Measurements from ENCODE around the gene HCN1. TPM values are rescaled to one million over a fixed set of nuclear protein-coding genes. Genes with fewer than 3 reads are reported as not detected.
A peak's percentile ranks its signal among the peaks of the same experiment; 100 is the strongest.
"Not testable (repeated sequence)": the region's sequence is repeated elsewhere in the genome, so short reads cannot be mapped to it uniquely, and the experiment has no call there.

Gene HCN1
- total RNA-seq, 2 experiments from 2014 or later = not detected

DNA sequence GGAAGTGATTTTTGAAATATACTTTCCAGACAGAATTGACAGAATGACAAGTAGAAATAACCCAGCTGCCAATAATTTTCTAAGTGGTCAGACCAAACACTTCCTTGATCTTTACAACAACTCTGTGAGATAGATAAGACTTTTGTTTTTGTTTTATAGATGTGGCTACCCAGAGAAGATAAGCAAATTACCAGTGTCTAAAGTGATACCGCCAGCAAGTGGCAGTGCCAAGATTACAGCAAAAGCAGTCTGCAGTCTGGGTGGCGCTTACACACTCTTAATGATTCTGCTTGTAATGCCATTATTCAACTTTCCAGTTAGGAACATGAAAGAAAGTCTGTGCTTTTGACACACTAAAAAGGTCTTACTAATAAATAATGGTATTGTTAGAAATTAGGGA, 92.1 kb downstream of the HCN1 start:
- Mint-ChIP-seq H3K4me1 (no peaks in the 10 kb centered on the region), H3K27me3 (no peaks in the 10 kb centered on the region), H3K36me3 (ENCODE audit: low read depth) (no peaks in the 10 kb centered on the region), H3K9me3 (ENCODE audit: low read depth) (peaks cover 12% of the 10 kb centered on the region), H3K4me3 (no peak overlapping the region), H3K27ac (no peak overlapping the region)
- ChIA-PET CTCF (no interaction called here), POLR2A (no interaction called here)
- ATAC-seq (no peak), DNase-seq (no peak)
- intact Hi-C loops (cut with DNase I, micrococcal nuclease) = no loop called here

- ChIA-PET CTCF (no interaction called here), POLR2A (no interaction called here)
- no peak overlapping the region for H3K27ac Mint-ChIP-seq
- peaks cover 10% of the 10 kb centered on the region for H3K9me3 Mint-ChIP-seq (ENCODE audit: low read depth)
- H3K27me3 Mint-ChIP-seq = no peaks in the 10 kb centered on the region
- DNase-seq (no peak), ATAC-seq (no peak)
- H3K36me3 Mint-ChIP-seq (ENCODE audit: low read depth) = no peaks in the 10 kb centered on the region
- intact Hi-C loops (cut with DNase I, micrococcal nuclease) = no loop called here
- no peaks in the 10 kb centered on the region for H3K4me1 Mint-ChIP-seq
- no peak overlapping the region for H3K4me3 Mint-ChIP-seq
These were observed 94.8 kb downstream of the HCN1 start for GRCh38 chr5:45601424-45601823.

DNA sequence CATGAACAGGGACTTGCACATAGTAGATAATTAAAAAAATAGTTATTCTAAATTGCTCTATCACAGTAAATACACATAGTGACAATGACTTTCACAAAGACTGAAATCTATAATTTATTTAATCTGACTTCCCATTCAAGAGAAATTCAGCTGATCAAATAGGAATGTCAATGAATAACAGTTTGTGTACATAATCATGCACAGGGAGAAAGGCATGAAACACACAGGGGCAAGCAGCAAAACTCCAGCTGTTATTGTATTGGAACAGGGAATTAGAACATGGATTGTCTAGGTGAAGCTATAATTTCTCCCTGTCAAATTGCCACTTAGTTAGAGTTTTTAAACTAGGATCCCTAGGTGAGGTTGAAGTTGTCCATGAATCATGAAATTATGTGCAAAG, 99.9 kb downstream of the HCN1 start:
- DNase-seq (no peak), ATAC-seq (no peak)
- Mint-ChIP-seq H3K36me3 (ENCODE audit: low read depth) (no peaks in the 10 kb centered on the region), H3K4me1 (no peaks in the 10 kb centered on the region), H3K27me3 (no peaks in the 10 kb centered on the region), H3K4me3 (no peak overlapping the region), H3K27ac (no peak overlapping the region), H3K9me3 (ENCODE audit: low read depth) (peaks cover 11% of the 10 kb centered on the region)
- intact Hi-C loops (cut with DNase I, micrococcal nuclease) = no loop called here
- POLR2A ChIA-PET = no interaction called here
- CTCF ChIA-PET = no interaction called here

GRCh38 chr5:45586001-45586400, 110.2 kb downstream of the HCN1 start:
- intact Hi-C loops (cut with DNase I, micrococcal nuclease); POLR2A ChIA-PET; H3K27me3 Mint-ChIP-seq; CTCF ChIA-PET; DNase-seq; ATAC-seq; H3K4me1 Mint-ChIP-seq; H3K36me3 Mint-ChIP-seq (ENCODE audit: low read depth); H3K27ac Mint-ChIP-seq; H3K4me3 Mint-ChIP-seq: not testable (repeated sequence)
- peaks cover 18% of the 10 kb centered on the region for H3K9me3 Mint-ChIP-seq (ENCODE audit: low read depth)

- Mint-ChIP-seq H3K4me1 (no peaks in the 10 kb centered on the region), H3K27me3 (no peaks in the 10 kb centered on the region), H3K27ac (no peak overlapping the region), H3K36me3 (ENCODE audit: low read depth) (no peaks in the 10 kb centered on the region), H3K4me3 (no peak overlapping the region), H3K9me3 (ENCODE audit: low read depth) (peaks cover 20% of the 10 kb centered on the region)
- ChIA-PET POLR2A (no interaction called here), CTCF (no interaction called here)
- ATAC-seq (no peak), DNase-seq (no peak)
- intact Hi-C loops (cut with DNase I, micrococcal nuclease) = no loop called here
These were observed 117.9 kb downstream of the HCN1 start for GRCh38 chr5:45578270-45578669.

DNA sequence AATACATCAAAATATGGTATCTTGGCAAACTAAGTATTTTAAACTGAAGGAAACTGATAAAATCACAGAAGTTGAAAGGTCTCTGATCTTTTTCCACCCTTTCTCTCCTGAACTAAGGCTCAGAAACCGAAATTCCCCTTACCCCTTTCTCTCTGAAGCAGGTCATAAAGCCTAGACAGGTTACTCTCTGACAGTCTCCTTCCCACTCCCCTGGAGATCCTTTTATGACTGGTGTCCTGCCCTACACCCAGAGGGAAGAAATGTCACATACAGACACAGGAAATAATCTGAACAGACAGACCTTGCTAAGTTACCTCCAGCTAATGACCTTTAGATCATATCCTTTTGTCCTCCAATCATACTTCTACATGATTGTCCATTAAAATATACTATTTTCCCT, 127.4 kb downstream of the HCN1 start:
- ATAC-seq (no peak), DNase-seq (no peak)
- intact Hi-C loops (cut with DNase I, micrococcal nuclease) = no loop called here
- ChIA-PET CTCF (no interaction called here), POLR2A (no interaction called here)
- Mint-ChIP-seq H3K4me1 (no peaks in the 10 kb centered on the region), H3K27me3 (no peaks in the 10 kb centered on the region), H3K9me3 (ENCODE audit: low read depth) (peaks cover 10% of the 10 kb centered on the region), H3K27ac (no peak overlapping the region), H3K36me3 (ENCODE audit: low read depth) (no peaks in the 10 kb centered on the region), H3K4me3 (no peak overlapping the region)

- no peaks in the 10 kb centered on the region for H3K36me3 Mint-ChIP-seq (ENCODE audit: low read depth)
- no peaks in the 10 kb centered on the region for H3K4me1 Mint-ChIP-seq
- DNase-seq (no peak), ATAC-seq (no peak)
- H3K4me3 Mint-ChIP-seq = no peak overlapping the region
- H3K27ac Mint-ChIP-seq = no peak overlapping the region
- CTCF ChIA-PET = no interaction called here
- no peaks in the 10 kb centered on the region for H3K27me3 Mint-ChIP-seq
- POLR2A ChIA-PET = no interaction called here
- H3K9me3 Mint-ChIP-seq (ENCODE audit: low read depth) = peaks cover 12% of the 10 kb centered on the region
- intact Hi-C loops (cut with DNase I, micrococcal nuclease) = no loop called here
These were observed 153.8 kb downstream of the HCN1 start for GRCh38 chr5:45542421-45542820.

GRCh38 chr5:45533663-45534062, 162.5 kb downstream of the HCN1 start:
- Mint-ChIP-seq H3K36me3 (ENCODE audit: low read depth) (no peaks in the 10 kb centered on the region), H3K4me1 (no peaks in the 10 kb centered on the region), H3K27ac (no peak overlapping the region), H3K4me3 (no peak overlapping the region), H3K9me3 (ENCODE audit: low read depth) (peaks cover 12% of the 10 kb centered on the region), H3K27me3 (no peaks in the 10 kb centered on the region)
- ATAC-seq (no peak), DNase-seq (no peak)
- ChIA-PET CTCF (no interaction called here), POLR2A (no interaction called here)
- intact Hi-C loops (cut with DNase I, micrococcal nuclease) = no loop called here

GRCh38 chr5:45532826-45533624, 163.2 kb downstream of the HCN1 start:
- Mint-ChIP-seq H3K9me3 (ENCODE audit: low read depth) (peaks cover 12% of the 10 kb centered on the region), H3K27ac (no peak overlapping the region), H3K4me1 (no peaks in the 10 kb centered on the region), H3K4me3 (no peak overlapping the region), H3K27me3 (no peaks in the 10 kb centered on the region), H3K36me3 (ENCODE audit: low read depth) (no peaks in the 10 kb centered on the region)
- CTCF ChIA-PET = no interaction called here
- no peak for DNase-seq
- POLR2A ChIA-PET = no interaction called here
- intact Hi-C loops (cut with DNase I, micrococcal nuclease) = no loop called here
- ATAC-seq = no peak

DNA sequence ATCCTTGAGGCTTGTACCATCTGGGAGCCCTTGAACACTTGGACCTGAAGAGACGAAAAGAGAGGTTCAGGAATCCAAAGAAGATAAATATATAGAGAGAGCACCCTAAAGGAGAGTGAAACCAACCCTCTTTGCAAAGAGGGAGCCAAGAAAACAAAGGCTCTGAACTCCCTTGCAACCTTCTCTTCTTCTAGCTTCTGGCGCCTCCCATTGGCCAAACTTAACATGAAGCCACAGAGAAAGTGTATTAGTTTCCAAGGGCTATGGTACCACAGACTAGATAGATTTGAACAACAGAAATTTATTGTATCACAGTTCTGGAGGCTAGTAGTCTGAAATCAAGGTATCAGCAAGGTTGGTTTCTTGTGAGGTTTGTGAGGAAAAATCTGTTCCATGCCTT, 175.1 kb downstream of the HCN1 start:
- ATAC-seq = no peak
- Mint-ChIP-seq H3K4me3 (no peak overlapping the region), H3K27me3 (no peaks in the 10 kb centered on the region), H3K36me3 (ENCODE audit: low read depth) (no peaks in the 10 kb centered on the region), H3K27ac (no peak overlapping the region), H3K9me3 (ENCODE audit: low read depth) (peaks cover 3% of the 10 kb centered on the region), H3K4me1 (no peaks in the 10 kb centered on the region)
- ChIA-PET POLR2A (no interaction called here), CTCF (interaction anchor here (0.7 kb wide), 1 partner anchor 322 kb away, joined by 3 read pairs; no protein-coding TSS in a partner anchor)
- peak; percentile 5 for DNase-seq
- intact Hi-C loops (cut with DNase I, micrococcal nuclease) = no loop called here

DNA sequence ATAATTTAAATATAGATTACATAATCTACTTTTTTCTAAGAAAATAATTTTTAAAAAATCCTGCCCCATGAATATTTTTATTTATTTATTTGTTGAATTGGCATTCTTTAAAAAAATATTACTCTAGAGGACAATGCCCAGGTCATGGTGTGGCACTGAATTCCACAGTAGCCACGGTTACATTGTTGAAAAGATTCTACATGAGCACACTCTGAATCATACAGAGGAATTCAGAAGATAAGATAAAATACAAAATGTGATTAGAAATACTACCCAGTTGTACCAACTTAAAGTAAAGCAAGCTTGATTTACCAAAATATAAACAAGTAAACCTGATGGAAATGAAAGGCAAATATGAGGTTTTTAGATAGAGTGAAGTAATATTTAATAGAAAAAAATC, 183.7 kb downstream of the HCN1 start:
- no peak overlapping the region for H3K27ac Mint-ChIP-seq
- peaks cover 13% of the 10 kb centered on the region for H3K9me3 Mint-ChIP-seq (ENCODE audit: low read depth)
- ChIA-PET CTCF (no interaction called here), POLR2A (no interaction called here)
- ATAC-seq (no peak), DNase-seq (no peak)
- no peak overlapping the region for H3K4me3 Mint-ChIP-seq
- H3K4me1 Mint-ChIP-seq = no peaks in the 10 kb centered on the region
- intact Hi-C loops (cut with DNase I, micrococcal nuclease) = no loop called here
- no peaks in the 10 kb centered on the region for H3K27me3 Mint-ChIP-seq
- no peaks in the 10 kb centered on the region for H3K36me3 Mint-ChIP-seq (ENCODE audit: low read depth)

DNA sequence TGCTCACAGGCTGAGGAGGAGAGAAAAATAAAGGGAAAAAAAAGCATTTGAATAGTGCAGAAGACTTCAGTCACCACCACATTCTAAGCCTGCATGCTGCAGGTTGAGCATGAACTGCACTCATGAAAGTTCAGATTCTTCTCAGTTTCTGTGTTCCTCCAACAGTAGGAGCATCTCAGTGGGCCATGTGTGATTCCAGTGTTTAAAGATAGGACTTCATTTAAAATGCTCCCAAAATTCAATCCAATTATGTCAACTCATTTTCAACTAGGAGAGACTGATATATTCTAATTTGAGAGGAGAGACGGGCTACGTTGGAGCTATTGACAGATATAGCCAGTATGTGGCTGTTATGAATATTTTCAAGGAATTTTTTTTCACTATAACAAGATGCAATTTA, 186.8 kb downstream of the HCN1 start:
- Mint-ChIP-seq H3K27ac (no peak overlapping the region), H3K27me3 (no peaks in the 10 kb centered on the region), H3K36me3 (ENCODE audit: low read depth) (no peaks in the 10 kb centered on the region), H3K9me3 (ENCODE audit: low read depth) (peaks cover 8% of the 10 kb centered on the region), H3K4me3 (no peak overlapping the region), H3K4me1 (no peaks in the 10 kb centered on the region)
- POLR2A ChIA-PET = no interaction called here
- DNase-seq (no peak), ATAC-seq (no peak)
- CTCF ChIA-PET = no interaction called here
- intact Hi-C loops (cut with DNase I, micrococcal nuclease) = no loop called here

- POLR2A ChIA-PET = no interaction called here
- CTCF ChIA-PET = no interaction called here
- no peak for ATAC-seq
- Mint-ChIP-seq H3K27me3 (no peaks in the 10 kb centered on the region), H3K4me3 (no peak overlapping the region), H3K27ac (no peak overlapping the region), H3K36me3 (ENCODE audit: low read depth) (no peaks in the 10 kb centered on the region), H3K9me3 (ENCODE audit: low read depth) (peaks cover 6% of the 10 kb centered on the region), H3K4me1 (no peaks in the 10 kb centered on the region)
- DNase-seq = no peak
- intact Hi-C loops (cut with DNase I, micrococcal nuclease) = no loop called here
These were observed 188.0 kb downstream of the HCN1 start for GRCh38 chr5:45508135-45508534.
